HEK293T (cell line): Measurements from ENCODE around the gene ZNF74.

Experiments
- ARNT ChIP-seq: fragments of 450-650 bp; IDR thresholded peaks from 2 replicates; pipeline ENCODE4 v1.6.1; 2017; ENCODE audit warnings: mild to moderate bottlenecking
- BHLHE40 ChIP-seq: fragments of 450-650 bp; IDR thresholded peaks from 2 replicates; pipeline ENCODE4 v1.6.1; 2016; ENCODE audit warnings: mild to moderate bottlenecking, moderate library complexity, borderline replicate concordance
- ELF4 ChIP-seq: fragments of 450-650 bp; IDR thresholded peaks from 2 replicates; pipeline ENCODE4 v1.6.1; 2017; ENCODE audit warnings: antibody characterized with exemption
- FOXA1 ChIP-seq: fragments of 450-650 bp; IDR thresholded peaks from 2 replicates; pipeline ENCODE4 v1.6.1; 2016; ENCODE audit warnings: mild to moderate bottlenecking
- FOXK2 ChIP-seq: fragments of 450-650 bp; IDR thresholded peaks from 2 replicates; pipeline ENCODE4 v1.6.1; 2016; ENCODE audit warnings: mild to moderate bottlenecking
- FOXM1 ChIP-seq: fragments of 450-650 bp; IDR thresholded peaks from 2 replicates; pipeline ENCODE4 v1.6.1; 2017; ENCODE audit warnings: mild to moderate bottlenecking, borderline replicate concordance
- NFRKB ChIP-seq: fragments of 450-650 bp; IDR thresholded peaks from 2 replicates; pipeline ENCODE4 v1.6.1; 2016; ENCODE audit warnings: mild to moderate bottlenecking, moderate library complexity
- SUZ12 ChIP-seq: fragments of 450-650 bp; IDR thresholded peaks from 2 replicates; pipeline ENCODE4 v1.6.1; 2016; ENCODE audit warnings: mild to moderate bottlenecking
- TARDBP ChIP-seq: fragments of 450-650 bp; IDR thresholded peaks from 2 replicates; pipeline ENCODE4 v1.6.1; 2016

DNA sequence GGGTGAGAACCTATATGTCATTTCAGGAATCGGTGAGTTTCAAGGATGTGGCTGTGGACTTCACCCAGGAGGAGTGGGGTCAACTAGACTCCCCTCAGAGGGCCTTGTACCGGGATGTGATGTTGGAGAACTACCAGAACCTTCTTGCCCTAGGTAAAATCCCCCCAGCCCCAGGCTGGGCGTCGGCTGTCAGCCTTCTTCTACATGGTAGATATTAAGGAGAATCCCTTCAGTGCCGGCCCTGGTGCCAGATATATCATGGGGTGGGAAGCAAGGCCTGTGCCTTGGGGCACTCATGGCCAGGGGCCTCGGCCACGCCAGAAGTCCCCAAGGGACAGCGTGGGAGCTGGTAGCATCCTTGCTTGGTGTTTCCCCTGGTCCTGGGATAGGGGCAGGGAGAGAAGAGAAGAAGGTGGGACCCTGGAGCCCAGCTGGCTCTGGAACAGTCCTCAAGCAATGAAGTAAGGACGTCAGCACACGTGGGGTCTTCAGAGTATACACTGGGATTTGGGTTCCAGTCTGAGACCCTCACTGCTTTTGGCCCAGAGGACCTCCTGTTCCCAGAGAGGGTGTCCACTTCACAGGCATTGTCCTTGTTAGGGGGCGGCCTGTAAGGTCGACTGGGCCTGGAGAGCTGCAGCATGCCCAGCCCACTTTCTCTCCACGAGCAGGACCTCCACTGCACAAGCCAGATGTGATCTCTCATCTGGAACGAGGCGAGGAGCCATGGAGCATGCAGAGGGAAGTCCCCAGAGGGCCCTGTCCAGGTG is 6.8 kb downstream of the ZNF74 start:
- no peak for TF ChIP-seq BHLHE40
- TF ChIP-seq FOXM1: no peak
- no peak for TF ChIP-seq ELF4
- TF ChIP-seq SUZ12: no peak
- TF ChIP-seq ARNT: no peak
- no peak for TF ChIP-seq TARDBP
- no peak for TF ChIP-seq NFRKB
- no peak for TF ChIP-seq FOXK2
- no peak for TF ChIP-seq FOXA1
